ENCODE measurements around the gene AK5.

Gene AK5

DNA sequence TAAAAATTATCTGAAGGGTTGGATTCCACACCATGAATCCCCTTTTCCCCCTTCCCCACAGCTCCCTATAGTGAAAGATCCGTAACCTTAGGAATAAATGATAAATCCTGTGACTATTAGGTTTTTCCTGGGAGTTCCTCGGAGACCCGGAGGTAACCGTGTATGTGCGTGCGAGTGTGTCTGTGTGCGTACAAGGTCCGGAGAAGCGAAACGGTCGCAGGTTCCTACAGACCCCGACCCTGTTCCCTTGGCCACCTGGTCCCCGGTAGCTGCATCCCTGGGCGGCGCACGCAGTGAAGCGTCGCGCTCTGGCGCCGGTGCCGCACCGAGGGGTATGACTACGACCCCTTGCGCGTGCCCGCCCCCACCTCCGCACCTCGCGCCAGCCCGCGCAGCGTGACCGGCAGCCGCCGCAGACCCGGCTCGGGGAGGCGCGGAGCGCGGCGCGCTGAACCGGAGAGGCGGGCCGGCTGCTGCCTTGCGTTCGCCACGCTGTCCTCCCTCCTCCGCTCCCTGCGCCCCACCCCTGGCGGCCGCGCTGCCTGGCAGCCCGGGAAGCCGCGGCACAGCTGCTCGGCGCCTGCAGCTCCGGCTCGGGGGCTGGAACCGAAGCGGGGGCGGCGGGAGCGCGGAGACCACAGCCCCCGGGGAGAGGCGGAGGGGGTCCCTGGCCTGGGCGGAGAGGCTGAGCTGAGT lies at the start of gene AK5:
TSS of gene AK5 (plus strand) at position 529 of the 696 bp plus-strand sequence. CDS start 295 bp downstream, outside the sequence.
- Mint-ChIP-seq H3K4me3 (peak within 1 kb of the TSS; percentile 86), H3K36me3 (no peaks in the 10 kb centered on the region), H3K27ac (peak within 1 kb of the TSS; percentile 66), H3K27me3 (no peaks in the 10 kb centered on the region), H3K4me1 (peaks cover 58% of the 10 kb centered on the region), H3K9me3 (no peaks in the 10 kb centered on the region)

DNA sequence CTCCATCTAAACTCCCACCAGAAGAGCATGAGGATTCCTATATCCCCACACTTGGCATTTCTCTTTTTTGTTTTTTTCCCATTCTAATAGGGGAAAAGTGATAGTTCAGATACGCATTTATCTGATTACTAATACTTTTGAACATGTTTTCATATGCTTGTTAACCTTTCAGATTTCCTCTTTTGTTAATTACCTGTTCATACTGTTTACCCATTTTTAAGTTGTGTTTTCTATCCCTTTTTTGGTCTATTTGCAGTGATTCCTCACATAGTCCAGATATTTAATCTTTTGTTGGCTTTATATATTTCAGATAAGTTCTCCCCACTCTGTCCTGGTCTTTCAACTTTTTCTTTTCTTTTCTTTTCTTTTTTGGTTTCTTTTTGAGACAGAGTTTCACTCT lies 49.0 kb upstream of the AK5 start:
- H3K4me1 Mint-ChIP-seq = peaks cover 9% of the 10 kb centered on the region
- peaks cover 8% of the 10 kb centered on the region for H3K9me3 Mint-ChIP-seq
- peaks cover 11% of the 10 kb centered on the region for H3K36me3 Mint-ChIP-seq
- no peaks in the 10 kb centered on the region for H3K27me3 Mint-ChIP-seq
- no peak overlapping the region for H3K4me3 Mint-ChIP-seq
- H3K27ac Mint-ChIP-seq = no peak overlapping the region

- Mint-ChIP-seq H3K27me3 (no peaks in the 10 kb centered on the region), H3K27ac (no peak overlapping the region), H3K4me1 (peaks cover 4% of the 10 kb centered on the region), H3K4me3 (no peak overlapping the region), H3K9me3 (peaks cover 8% of the 10 kb centered on the region), H3K36me3 (peaks cover 10% of the 10 kb centered on the region)
Observed at GRCh38 chr1:77234096-77234495, 47.7 kb upstream of the AK5 start.

- Mint-ChIP-seq H3K4me3 (no peak overlapping the region), H3K27me3 (no peaks in the 10 kb centered on the region), H3K4me1 (no peaks in the 10 kb centered on the region), H3K27ac (no peak overlapping the region), H3K9me3 (peaks cover 8% of the 10 kb centered on the region), H3K36me3 (peaks cover 10% of the 10 kb centered on the region)
Observed at GRCh38 chr1:77234943-77235342, 46.9 kb upstream of the AK5 start.

GRCh38 chr1:77238462-77238861 lies 43.4 kb upstream of the AK5 start:
- Mint-ChIP-seq H3K4me1 (no peaks in the 10 kb centered on the region), H3K4me3 (no peak overlapping the region), H3K27ac (no peak overlapping the region), H3K9me3 (peaks cover 8% of the 10 kb centered on the region), H3K27me3 (no peaks in the 10 kb centered on the region), H3K36me3 (peaks cover 10% of the 10 kb centered on the region)

GRCh38 chr1:77239311-77239710 lies 42.5 kb upstream of the AK5 start:
- H3K9me3 Mint-ChIP-seq = peaks cover 10% of the 10 kb centered on the region
- no peaks in the 10 kb centered on the region for H3K27me3 Mint-ChIP-seq
- peaks cover 11% of the 10 kb centered on the region for H3K36me3 Mint-ChIP-seq
- no peaks in the 10 kb centered on the region for H3K4me1 Mint-ChIP-seq
- no peak overlapping the region for H3K27ac Mint-ChIP-seq
- H3K4me3 Mint-ChIP-seq = no peak overlapping the region

GRCh38 chr1:77245830-77246229 lies 36.0 kb upstream of the AK5 start:
- H3K9me3 Mint-ChIP-seq = peaks cover 28% of the 10 kb centered on the region
- no peak overlapping the region for H3K27ac Mint-ChIP-seq
- H3K4me1 Mint-ChIP-seq = peaks cover 15% of the 10 kb centered on the region
- H3K4me3 Mint-ChIP-seq = no peak overlapping the region
- peaks cover 35% of the 10 kb centered on the region for H3K36me3 Mint-ChIP-seq
- H3K27me3 Mint-ChIP-seq = no peaks in the 10 kb centered on the region

GRCh38 chr1:77250126-77250525 lies 31.7 kb upstream of the AK5 start:
- H3K36me3 Mint-ChIP-seq = peaks cover 48% of the 10 kb centered on the region
- H3K27ac Mint-ChIP-seq = no peak overlapping the region
- H3K9me3 Mint-ChIP-seq = peaks cover 45% of the 10 kb centered on the region
- no peak overlapping the region for H3K4me3 Mint-ChIP-seq
- no peaks in the 10 kb centered on the region for H3K27me3 Mint-ChIP-seq
- peaks cover 15% of the 10 kb centered on the region for H3K4me1 Mint-ChIP-seq

DNA sequence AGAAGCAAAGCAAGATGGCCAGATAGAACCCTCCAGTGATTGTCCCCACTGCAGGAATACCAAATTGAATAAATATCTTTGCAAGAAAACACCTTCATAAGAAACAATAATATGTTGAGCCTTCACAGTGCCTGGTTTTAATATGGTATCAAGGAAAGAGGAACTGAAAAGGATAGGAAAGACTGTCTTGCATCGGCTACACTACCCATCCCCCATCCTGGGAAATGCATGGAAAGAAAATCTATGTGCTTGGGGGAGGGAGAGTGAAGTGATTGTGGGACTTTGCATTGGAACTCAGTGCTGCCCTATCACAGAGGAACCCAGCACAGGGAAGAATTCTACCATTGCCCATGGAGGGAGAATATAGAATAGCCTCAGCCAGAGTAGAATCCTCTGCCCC lies 28.6 kb upstream of the AK5 start:
- Mint-ChIP-seq H3K9me3 (peaks cover 52% of the 10 kb centered on the region), H3K27ac (no peak overlapping the region), H3K4me3 (no peak overlapping the region), H3K4me1 (peaks cover 15% of the 10 kb centered on the region), H3K27me3 (no peaks in the 10 kb centered on the region), H3K36me3 (peaks cover 46% of the 10 kb centered on the region)

DNA sequence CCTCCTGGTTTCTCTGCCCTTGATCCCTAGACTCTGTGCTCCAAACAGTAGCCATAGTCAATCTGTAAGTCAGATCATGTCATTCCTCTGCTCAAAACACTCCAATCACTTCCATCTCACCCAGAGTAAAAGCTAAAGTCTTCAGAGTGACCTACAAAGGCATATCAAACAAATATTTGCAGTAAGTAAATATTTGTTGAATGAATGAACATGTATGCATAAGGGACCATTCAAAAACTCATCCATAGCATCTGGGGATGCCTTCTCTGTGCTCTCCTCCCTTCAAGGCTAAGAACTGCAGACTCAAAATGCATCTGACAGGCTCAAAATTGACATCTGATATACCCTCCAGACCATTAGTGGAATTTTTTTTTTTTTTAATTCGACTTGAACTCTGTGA lies 18.1 kb upstream of the AK5 start:
- no peak overlapping the region for H3K27ac Mint-ChIP-seq
- H3K27me3 Mint-ChIP-seq = no peaks in the 10 kb centered on the region
- no peak overlapping the region for H3K4me3 Mint-ChIP-seq
- no peaks in the 10 kb centered on the region for H3K4me1 Mint-ChIP-seq
- H3K36me3 Mint-ChIP-seq = no peaks in the 10 kb centered on the region
- H3K9me3 Mint-ChIP-seq = no peaks in the 10 kb centered on the region

DNA sequence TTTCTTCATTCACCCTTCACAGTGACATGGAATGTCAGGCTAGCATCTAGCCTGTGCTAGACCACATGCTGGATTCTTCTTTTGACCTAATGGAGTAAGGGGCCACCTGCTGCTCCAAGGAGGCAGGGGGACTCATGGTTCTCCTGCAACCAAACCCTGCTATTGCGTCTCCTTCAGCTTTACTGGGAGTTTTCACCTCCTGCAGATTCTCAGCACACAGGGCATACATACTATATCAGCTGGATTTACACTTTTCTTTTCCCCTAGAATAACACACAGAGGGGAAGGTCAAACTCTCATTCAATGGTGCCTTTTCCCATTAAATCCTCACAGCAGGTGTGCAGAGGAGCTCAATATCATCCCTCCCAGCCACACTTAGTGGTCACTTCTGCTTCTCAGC lies 16.6 kb upstream of the AK5 start:
- Mint-ChIP-seq H3K27me3 (no peaks in the 10 kb centered on the region), H3K27ac (no peak overlapping the region), H3K9me3 (no peaks in the 10 kb centered on the region), H3K4me1 (no peaks in the 10 kb centered on the region), H3K4me3 (no peak overlapping the region), H3K36me3 (no peaks in the 10 kb centered on the region)

DNA sequence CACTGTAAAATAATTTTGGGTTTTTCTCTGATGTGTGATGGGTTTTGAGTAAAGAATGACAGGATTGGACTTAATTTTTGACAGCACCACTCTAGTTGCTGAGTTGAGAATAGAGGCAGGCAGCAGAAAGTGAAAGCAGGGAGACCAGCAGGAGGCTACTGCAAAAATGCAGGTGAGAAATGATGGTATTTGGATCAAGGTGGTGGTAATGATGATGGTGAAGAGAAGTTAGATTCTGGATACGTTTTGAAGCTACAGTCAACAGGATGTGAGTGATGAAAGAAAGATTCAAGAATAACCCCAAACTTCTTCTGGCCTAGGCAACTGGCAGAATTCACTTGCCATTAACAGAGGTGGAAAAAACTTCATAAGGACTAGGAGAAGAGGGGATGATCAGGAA lies 14.8 kb upstream of the AK5 start:
- H3K4me3 Mint-ChIP-seq = no peak overlapping the region
- no peak overlapping the region for H3K27ac Mint-ChIP-seq
- H3K27me3 Mint-ChIP-seq = no peaks in the 10 kb centered on the region
- H3K9me3 Mint-ChIP-seq = no peaks in the 10 kb centered on the region
- peaks cover 12% of the 10 kb centered on the region for H3K4me1 Mint-ChIP-seq
- H3K36me3 Mint-ChIP-seq = no peaks in the 10 kb centered on the region

DNA sequence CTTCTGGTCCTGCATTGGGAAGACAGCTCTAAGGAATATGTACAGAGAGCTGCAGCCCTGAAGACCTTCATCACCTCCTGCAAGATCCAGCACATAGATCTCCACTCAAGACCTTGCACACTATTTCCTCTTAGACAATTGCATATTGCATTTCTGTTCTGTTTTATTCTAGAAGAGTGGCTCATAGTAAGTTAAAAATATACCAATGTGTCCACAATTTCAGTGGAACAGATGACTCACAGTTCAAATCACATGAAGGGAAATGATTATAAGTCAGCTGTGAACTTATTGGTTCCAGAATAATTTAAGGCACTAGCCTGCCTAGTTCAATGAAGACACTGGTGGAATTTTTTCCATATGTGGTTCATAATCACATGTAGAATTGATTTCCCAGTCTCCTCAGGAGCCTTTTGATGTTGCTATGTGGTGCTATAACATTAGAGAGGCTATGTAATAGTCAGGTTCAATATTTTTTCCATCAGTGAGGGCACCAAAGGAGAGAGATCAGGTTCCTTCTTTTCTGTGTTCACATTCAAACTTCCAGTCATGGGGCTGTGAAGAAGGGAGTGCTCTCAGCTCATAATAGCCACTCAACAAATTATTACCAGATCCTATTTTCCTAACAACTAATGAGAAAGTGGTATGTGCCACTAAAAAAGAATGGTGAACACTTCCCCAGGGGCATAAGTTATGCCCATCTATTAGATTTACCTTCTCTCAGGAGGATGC lies 9.8 kb upstream of the AK5 start:
- no peak overlapping the region for H3K4me3 Mint-ChIP-seq
- no peaks in the 10 kb centered on the region for H3K27me3 Mint-ChIP-seq
- no peak overlapping the region for H3K27ac Mint-ChIP-seq
- H3K9me3 Mint-ChIP-seq = no peaks in the 10 kb centered on the region
- H3K36me3 Mint-ChIP-seq = peaks cover 2% of the 10 kb centered on the region
- H3K4me1 Mint-ChIP-seq = peaks cover 21% of the 10 kb centered on the region

- Mint-ChIP-seq H3K27me3 (no peaks in the 10 kb centered on the region), H3K9me3 (no peaks in the 10 kb centered on the region), H3K27ac (no peak overlapping the region), H3K4me1 (peaks cover 21% of the 10 kb centered on the region), H3K36me3 (peaks cover 2% of the 10 kb centered on the region), H3K4me3 (no peak overlapping the region)
Observed at GRCh38 chr1:77273891-77274290, 7.9 kb upstream of the AK5 start.

- Mint-ChIP-seq H3K27me3 (no peaks in the 10 kb centered on the region), H3K27ac (no peak overlapping the region), H3K36me3 (peaks cover 2% of the 10 kb centered on the region), H3K9me3 (no peaks in the 10 kb centered on the region), H3K4me1 (peaks cover 30% of the 10 kb centered on the region), H3K4me3 (no peak overlapping the region)
Observed at GRCh38 chr1:77275194-77275593, 6.6 kb upstream of the AK5 start.

- peaks cover 32% of the 10 kb centered on the region for H3K4me1 Mint-ChIP-seq
- H3K36me3 Mint-ChIP-seq = peaks cover 2% of the 10 kb centered on the region
- H3K27ac Mint-ChIP-seq = no peak overlapping the region
- H3K4me3 Mint-ChIP-seq = no peak overlapping the region
- no peaks in the 10 kb centered on the region for H3K27me3 Mint-ChIP-seq
- H3K9me3 Mint-ChIP-seq = no peaks in the 10 kb centered on the region
Observed at GRCh38 chr1:77276941-77277340, 4.9 kb upstream of the AK5 start.

All from activated naive CD4-positive, alpha-beta T cell treated with anti-CD3 and anti-CD28 coated beads, Interleukin-2, amount 50 U/mL, for 24 hours (primary cell).